ENCODE data around the gene NPAS2. TPM values are rescaled to one million over a fixed set of nuclear protein-coding genes. Genes with fewer than 3 reads are reported as not detected.

The NPAS2 gene
- total RNA-seq, 2 donors from 2014 or later = 29.2 to 50.8 TPM

- no peak for TF ChIP-seq CTCF (IDR thresholded peaks at IDR 0.05)
- no peaks in the 10 kb centered on the region for H3K36me3 ChIP-seq
- no peak for ATAC-seq (ENCODE audit: insufficient number of reproducible peaks, low FRiP score, low read depth)
Measured at GRCh38 chr2:100810603-100811145, 9.3 kb upstream of the NPAS2 start.

GRCh38 chr2:100812116-100812515, 7.8 kb upstream of the NPAS2 start:
- Histone ChIP-seq H3K4me3 (no peak overlapping the region), H3K27ac (no peak overlapping the region), H3K27me3 (replicated peaks; ENCODE audit: insufficient read depth) (no peaks in the 10 kb centered on the region), H3K4me1 (ENCODE audit: control insufficient read depth in 1 of 2, low read depth in 2 of 2) (peaks cover 11 to 22% of the 10 kb centered on the region in 2 donors), H3K9me3 (no peaks in the 10 kb centered on the region), H3K36me3 (no peaks in the 10 kb centered on the region)
- no peak for DNase-seq (ENCODE audit: low spot score)
- ATAC-seq (ENCODE audit: insufficient number of reproducible peaks, low FRiP score, low read depth) = no peak
- TF ChIP-seq CTCF (IDR thresholded peaks at IDR 0.05) = no peak

More at GRCh38 chr2:100810603-100811145, 9.3 kb upstream of the NPAS2 start:
- DNase-seq (ENCODE audit: low spot score) = no peak
- no peak overlapping the region for H3K27ac ChIP-seq
- H3K4me1 ChIP-seq (ENCODE audit: control insufficient read depth in 1 of 2, low read depth in 2 of 2) = peaks cover 11 to 22% of the 10 kb centered on the region in 2 donors
- no peaks in the 10 kb centered on the region for H3K9me3 ChIP-seq
- no peaks in the 10 kb centered on the region for H3K27me3 ChIP-seq (replicated peaks; ENCODE audit: insufficient read depth)
- no peak overlapping the region for H3K4me3 ChIP-seq

- Histone ChIP-seq H3K4me3 (no peak overlapping the region), H3K9me3 (no peaks in the 10 kb centered on the region), H3K27ac (no peak overlapping the region), H3K4me1 (ENCODE audit: control insufficient read depth in 1 of 2, low read depth in 2 of 2) (peaks cover 11 to 22% of the 10 kb centered on the region in 2 donors), H3K27me3 (replicated peaks; ENCODE audit: insufficient read depth) (no peaks in the 10 kb centered on the region), H3K36me3 (no peaks in the 10 kb centered on the region)
- no peak for DNase-seq (ENCODE audit: low spot score)
- TF ChIP-seq CTCF (IDR thresholded peaks at IDR 0.05) = no peak
- ATAC-seq (ENCODE audit: insufficient number of reproducible peaks, low FRiP score, low read depth) = no peak
Measured at GRCh38 chr2:100812573-100812972, 7.4 kb upstream of the NPAS2 start.

- peaks cover 11 to 31% of the 10 kb centered on the region in 2 donors for H3K4me1 ChIP-seq (ENCODE audit: control insufficient read depth in 1 of 2, low read depth in 2 of 2)
- no peak for TF ChIP-seq CTCF (IDR thresholded peaks at IDR 0.05)
- H3K4me3 ChIP-seq = peak overlapping the region; percentile 15
- no peaks in the 10 kb centered on the region for H3K9me3 ChIP-seq
- ATAC-seq (ENCODE audit: insufficient number of reproducible peaks, low FRiP score, low read depth) (peak; percentile 61), DNase-seq (ENCODE audit: low spot score) (no peak)
- H3K36me3 ChIP-seq = no peaks in the 10 kb centered on the region
- H3K27ac ChIP-seq = peak overlapping the region in 1 of 2 donors; percentile 18
- H3K27me3 ChIP-seq (replicated peaks; ENCODE audit: insufficient read depth) = no peaks in the 10 kb centered on the region
Measured at GRCh38 chr2:100813527-100813926, 6.4 kb upstream of the NPAS2 start.

- no peaks in the 10 kb centered on the region for H3K27me3 ChIP-seq (replicated peaks; ENCODE audit: insufficient read depth)
- H3K36me3 ChIP-seq = no peaks in the 10 kb centered on the region
- no peak for TF ChIP-seq CTCF (IDR thresholded peaks at IDR 0.05)
- peak overlapping the region in 1 of 2 donors; percentile 18 for H3K27ac ChIP-seq
- no peak overlapping the region for H3K4me3 ChIP-seq
- ATAC-seq (ENCODE audit: insufficient number of reproducible peaks, low FRiP score, low read depth) = no peak
- H3K4me1 ChIP-seq (ENCODE audit: control insufficient read depth in 1 of 2, low read depth in 2 of 2) = peaks cover 11 to 31% of the 10 kb centered on the region in 2 donors
- H3K9me3 ChIP-seq = no peaks in the 10 kb centered on the region
- DNase-seq (ENCODE audit: low spot score) = no peak
Measured at GRCh38 chr2:100814043-100814442, 5.9 kb upstream of the NPAS2 start.
